Fibroblast of lung (primary cell): ENCODE results near the gene ASH1L. TPM values are rescaled to one million over a fixed set of nuclear protein-coding genes. Genes with fewer than 3 reads are reported as not detected.

Experiments used
- DNase-seq, 2 donors: peaks; one replicate each; pipeline versions ENCODE4 v3.0.0 to v3.0.0-alpha.2; 2010; ENCODE audit warnings: low read depth in 2 of 2
- H2AFZ ChIP-seq: 2 replicates; pipeline ENCODE4 v1.5.1; 2012; ENCODE audit warnings: low read length, control low read depth, inconsistent platforms
- H3K27ac ChIP-seq: 2 replicates; pipeline ENCODE4 v1.5.1; 2011; ENCODE audit warnings: low read length, control low read depth; ENCODE audit not compliant: insufficient read depth
- H3K27me3 ChIP-seq: 2 replicates; pipeline ENCODE4 v1.5.1; 2011; ENCODE audit warnings: mild to moderate bottlenecking, low read length; ENCODE audit not compliant: control insufficient read depth, insufficient read depth
- H3K36me3 ChIP-seq: 2 replicates; pipeline ENCODE4 v1.5.1; 2011; ENCODE audit warnings: low read length; ENCODE audit not compliant: control insufficient read depth, insufficient read depth
- H3K4me1 ChIP-seq: 2 replicates; pipeline ENCODE4 v1.5.1; 2011; ENCODE audit warnings: low read length; ENCODE audit not compliant: control insufficient read depth, insufficient read depth; ENCODE audit errors: extremely low read depth
- H3K4me2 ChIP-seq: 2 replicates; pipeline ENCODE4 v1.5.1; 2011; ENCODE audit warnings: low read length, control low read depth; ENCODE audit not compliant: insufficient read depth; ENCODE audit errors: extremely low read depth
- H3K4me3 ChIP-seq, 4 experiments: fragments of 200-600 bp in 1 of 4; sonication (generic) in 1 of 4; replicated peaks in 1 of 4; 2 replicates each; pipeline ENCODE4 v1.5.1; 2011 to 2016; ENCODE audit warnings: low read length in 4 of 4, low read depth in 3 of 4, mild to moderate bottlenecking in 3 of 4, control low read depth in 2 of 4, inconsistent platforms in 1 of 4, mixed read lengths in 1 of 4; ENCODE audit not compliant: insufficient read depth in 1 of 4; ENCODE audit errors: control extremely low read depth in 1 of 4
- H3K79me2 ChIP-seq: 2 replicates; pipeline ENCODE4 v1.5.1; 2012; ENCODE audit warnings: mild to moderate bottlenecking, low read length, inconsistent platforms; ENCODE audit not compliant: control insufficient read depth, insufficient read depth
- H3K9ac ChIP-seq: 2 replicates; pipeline ENCODE4 v1.5.1; 2011; ENCODE audit warnings: mild to moderate bottlenecking, low read length, control low read depth; ENCODE audit not compliant: insufficient read depth
- H3K9me3 ChIP-seq: 2 replicates; pipeline ENCODE4 v1.5.1; 2012; ENCODE audit warnings: low read depth, low read length; ENCODE audit not compliant: control insufficient read depth, insufficient read depth
- H4K20me1 ChIP-seq: 2 replicates; pipeline ENCODE4 v1.5.1; 2011; ENCODE audit warnings: low read length; ENCODE audit not compliant: control insufficient read depth, insufficient read depth; ENCODE audit errors: extremely low read depth
- CTCF ChIP-seq, 2 donors: IDR thresholded peaks in 1 of 2; conservative IDR thresholded peaks in 1 of 2; 1 replicate in 1 of 2; 2 replicates in 1 of 2; pipeline ENCODE4 v1.5.1; 2011 to 2012; ENCODE audit warnings: low read length in 2 of 2, control low read depth in 1 of 2, inconsistent platforms in 1 of 2, low read depth in 1 of 2, mild to moderate bottlenecking in 1 of 2
- EZH2 ChIP-seq: IDR thresholded peaks from 2 replicates; pipeline ENCODE4 v1.5.1; 2012; ENCODE audit warnings: low read length, control low read depth, mild to moderate bottlenecking; ENCODE audit errors: missing control alignments
- polyA plus RNA-seq, 2 donors: library from polyadenylated mRNA; depleted of rRNA in 1 of 2; stranded (reverse) in 1 of 2; unstranded in 1 of 2; fragments of >200 nt; gene quantifications; 2 replicates each; pipeline ENCODE4 v1.2.1, GENCODE V29; 2011 to 2012; ENCODE audit warnings: missing spikeins in 1 of 2
- total RNA-seq: library from RNA; depleted of rRNA; stranded (reverse); fragments of >200 nt; gene quantifications from 2 replicates; pipeline ENCODE4 v1.2.1, GENCODE V29; 2014

ASH1L gene
- total and polyA plus RNA-seq, 2 donors (not counting 1 experiment from before 2014, with no cell fraction given): 19.4 to 35.7 TPM

- Histone ChIP-seq H3K9me3 (no peaks in the 10 kb centered on the region), H3K27ac (peak within 1 kb of the TSS; percentile 89), H2AFZ (peak within 1 kb of the TSS; percentile 79), H3K79me2 (peaks cover 37% of the 10 kb centered on the region), H4K20me1 (no peaks in the 10 kb centered on the region), H3K36me3 (peaks cover 7% of the 10 kb centered on the region), H3K4me1 (peaks cover 6% of the 10 kb centered on the region), H3K9ac (peak within 1 kb of the TSS; percentile 69), H3K27me3 (no peaks in the 10 kb centered on the region), H3K4me3 (peak within 1 kb of the TSS; percentile 61 to 98 (median 74)), H3K4me2 (peak within 1 kb of the TSS; percentile 90)
- no peak for TF ChIP-seq CTCF (conservative IDR thresholded peaks at IDR 0.05 in 1 of 2, IDR thresholded peaks at IDR 0.05 in 1 of 2; ENCODE audit: low read depth in 1 of 2, low read length in 2 of 2)
- TF ChIP-seq EZH2: no peak
- peak; percentile 99 for DNase-seq
These were observed 253.8 kb downstream of the ASH1L start, which contains the start of gene FDPS for GRCh38 chr1:155308493-155309422. FDPS (plus strand) TSS chr1:155308866; CDS start chr1:155309790, 924 bp downstream.

DNA sequence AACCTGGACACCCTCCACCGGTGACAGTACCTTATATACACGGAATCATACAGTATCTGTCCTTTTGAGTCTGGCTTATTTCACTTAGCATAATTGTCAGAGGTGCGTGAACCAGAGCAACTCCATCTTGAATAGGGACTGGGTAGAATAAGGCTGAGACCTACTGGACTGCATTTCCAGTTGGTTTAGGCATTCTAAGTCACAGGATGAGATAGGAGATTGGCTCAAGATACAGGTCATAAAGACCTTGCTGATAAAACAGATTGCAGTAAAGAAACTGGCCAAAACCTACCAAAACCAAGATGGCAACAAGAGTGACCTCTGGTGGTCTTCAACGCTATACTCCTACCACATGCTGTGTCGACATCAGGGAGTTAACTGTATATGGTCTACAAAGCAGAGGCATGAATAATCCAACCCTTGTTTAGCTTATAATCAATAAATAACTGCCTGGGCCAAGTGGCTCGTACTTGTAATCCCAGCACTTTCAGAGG is 255.3 kb downstream of the ASH1L start:
- peaks cover 6% of the 10 kb centered on the region for H3K4me1 ChIP-seq
- H3K36me3 ChIP-seq: peaks cover 3% of the 10 kb centered on the region
- no peaks in the 10 kb centered on the region for H3K27me3 ChIP-seq
- H3K79me2 ChIP-seq: peaks cover 32% of the 10 kb centered on the region
- H3K4me3 ChIP-seq: no peak overlapping the region
- no peak overlapping the region for H3K9ac ChIP-seq
- H3K27ac ChIP-seq: no peak overlapping the region
- no peak overlapping the region for H3K4me2 ChIP-seq
- no peaks in the 10 kb centered on the region for H3K9me3 ChIP-seq
- peak; percentile 31 to 48 for TF ChIP-seq CTCF (conservative IDR thresholded peaks at IDR 0.05 in 1 of 2, IDR thresholded peaks at IDR 0.05 in 1 of 2; ENCODE audit: low read depth in 1 of 2, low read length in 2 of 2)
- TF ChIP-seq EZH2: no peak
- peak; percentile 38 to 69 for DNase-seq
- no peaks in the 10 kb centered on the region for H4K20me1 ChIP-seq
- no peak overlapping the region for H2AFZ ChIP-seq

- no peak overlapping the region for H3K4me2 ChIP-seq
- peaks cover 23% of the 10 kb centered on the region for H3K79me2 ChIP-seq
- H2AFZ ChIP-seq: no peak overlapping the region
- no peaks in the 10 kb centered on the region for H3K36me3 ChIP-seq
- no peak for TF ChIP-seq EZH2
- no peak for TF ChIP-seq CTCF (conservative IDR thresholded peaks at IDR 0.05 in 1 of 2, IDR thresholded peaks at IDR 0.05 in 1 of 2; ENCODE audit: low read depth in 1 of 2, low read length in 2 of 2)
- H3K27ac ChIP-seq: no peak overlapping the region
- no peaks in the 10 kb centered on the region for H3K27me3 ChIP-seq
- no peak overlapping the region for H3K4me3 ChIP-seq
- peak in 1 of 2 donors; percentile 65 for DNase-seq
- H3K9me3 ChIP-seq: no peaks in the 10 kb centered on the region
- H3K9ac ChIP-seq: no peak overlapping the region
- peaks cover 6% of the 10 kb centered on the region for H3K4me1 ChIP-seq
- H4K20me1 ChIP-seq: no peaks in the 10 kb centered on the region
These were observed 256.7 kb downstream of the ASH1L start for GRCh38 chr1:155305881-155306391.
